GM12891 (cell line): ENCODE measurements around the gene PPARG.
A peak's percentile ranks its signal among the peaks of the same experiment; 100 is the strongest.
"Not testable (repeated sequence)": the region's sequence is repeated elsewhere in the genome, so short reads cannot be mapped to it uniquely, and the experiment has no call there.

Source experiments
- DNase-seq: peaks from one replicate; pipeline ENCODE4 v3.0.0; 2011; ENCODE audit warnings: low spot score; ENCODE audit not compliant: insufficient read length
- FAIRE-seq: peaks from 2 replicates; lab custom pipeline; 2011; peaks lifted over from hg19 to GRCh38; lab: Jason Lieb, UNC
- PAX5 ChIP-seq: IDR thresholded peaks from 2 replicates; pipeline ENCODE4 v1.6.1; 2011; ENCODE audit warnings: low read length, moderate library complexity, mild to moderate bottlenecking; ENCODE audit not compliant: insufficient read depth, severe bottlenecking
- POLR2A ChIP-seq: IDR thresholded peaks from 2 replicates; pipeline ENCODE4 v1.6.1; 2011; ENCODE audit warnings: low read depth, low read length, control low read depth
- POLR2AphosphoS5 ChIP-seq: IDR thresholded peaks from 2 replicates; pipeline ENCODE4 v1.6.1; 2011; ENCODE audit warnings: low read depth, low read length, control low read depth
- POU2F2 ChIP-seq: IDR thresholded peaks from 2 replicates; pipeline ENCODE4 v1.6.1; 2011; ENCODE audit warnings: low read depth, mild to moderate bottlenecking, control low read depth, low read length, moderate library complexity
- SPI1 ChIP-seq: IDR thresholded peaks from 2 replicates; pipeline ENCODE4 v1.6.1; 2011; ENCODE audit warnings: low read depth, low read length, control low read depth
- TAF1 ChIP-seq: IDR thresholded peaks from 2 replicates; pipeline ENCODE4 v1.6.1; 2011; ENCODE audit warnings: low read depth, low read length, control low read depth

PPARG gene

GRCh38 chr3:12384451-12385233 lies 95.8 kb downstream of the PPARG start:
- no peak for TF ChIP-seq TAF1
- no peak for TF ChIP-seq PAX5
- no peak for TF ChIP-seq SPI1
- TF ChIP-seq POLR2A = no peak
- TF ChIP-seq POLR2AphosphoS5 = no peak
- TF ChIP-seq POU2F2 = no peak
- no peak for FAIRE-seq
- no peak for DNase-seq

DNA sequence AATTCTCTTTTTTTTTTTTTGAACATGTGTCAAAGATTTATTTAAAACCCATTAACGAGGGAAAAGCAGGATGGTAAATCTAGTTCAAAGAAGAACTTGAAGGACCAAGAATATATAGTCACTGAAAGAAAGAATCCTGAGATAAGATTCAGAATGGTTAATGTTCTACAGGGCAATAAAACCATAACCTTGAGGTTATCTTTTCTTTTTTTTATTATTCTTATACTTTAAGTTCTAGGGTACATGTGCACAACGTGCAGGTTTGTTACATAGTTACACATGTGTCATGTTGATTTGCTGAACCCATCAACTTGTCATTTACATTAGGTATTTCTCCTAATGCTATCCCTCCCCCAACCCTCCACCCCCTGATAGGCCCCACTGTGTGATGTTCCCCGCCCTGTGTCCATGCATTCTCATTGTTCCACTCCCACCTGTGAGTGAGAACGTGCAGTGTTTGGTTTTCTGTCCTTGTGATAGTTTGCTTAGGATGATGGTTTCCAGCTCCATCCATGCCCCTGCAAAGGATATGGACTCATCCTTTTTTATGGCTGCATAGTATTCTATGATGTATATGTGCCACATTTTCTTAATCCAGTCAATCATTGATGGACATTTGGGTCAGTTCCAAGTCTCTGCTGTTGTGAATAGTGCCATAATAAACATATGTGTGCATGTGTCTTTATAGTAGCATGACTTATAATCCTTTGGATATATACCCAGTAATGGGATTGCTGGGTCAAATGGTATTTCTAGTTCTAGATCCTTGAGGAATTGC lies 97.8 kb downstream of the PPARG start:
- FAIRE-seq, DNase-seq: not testable (repeated sequence)

- FAIRE-seq (no peak), DNase-seq (no peak)
- TF ChIP-seq PAX5 (no peak), TAF1 (no peak), SPI1 (no peak), POLR2AphosphoS5 (no peak), POU2F2 (no peak), POLR2A (no peak)
These were observed 99.3 kb downstream of the PPARG start for GRCh38 chr3:12388185-12388584.

- DNase-seq (no peak), FAIRE-seq (no peak)
- TF ChIP-seq TAF1 (no peak), POLR2AphosphoS5 (no peak), POU2F2 (no peak), POLR2A (no peak)
These were observed 103.4 kb downstream of the PPARG start for GRCh38 chr3:12392101-12392878.

DNA sequence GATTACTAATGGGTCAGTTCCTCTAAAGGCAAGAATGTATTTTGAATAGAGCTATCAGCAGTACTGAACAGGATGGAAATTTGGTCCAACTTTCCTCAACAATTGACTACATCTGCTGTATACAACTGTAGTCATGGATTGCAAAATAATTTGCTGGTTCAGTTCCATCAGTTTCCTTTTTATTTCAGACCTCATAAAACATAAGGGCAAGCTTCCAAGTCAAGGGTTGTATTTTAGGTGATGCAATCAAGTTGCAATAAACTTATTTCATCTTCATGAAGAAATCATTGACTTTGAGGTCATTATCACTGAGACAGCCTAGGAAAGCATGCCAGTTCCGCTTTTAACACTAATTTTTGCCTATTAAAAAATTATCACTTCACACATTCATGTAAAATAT lies 105.0 kb downstream of the PPARG start:
- peak; percentile 9 for FAIRE-seq
- TF ChIP-seq TAF1 (no peak), POU2F2 (no peak), SPI1 (no peak), PAX5 (no peak), POLR2A (no peak), POLR2AphosphoS5 (no peak)
- DNase-seq = no peak

DNA sequence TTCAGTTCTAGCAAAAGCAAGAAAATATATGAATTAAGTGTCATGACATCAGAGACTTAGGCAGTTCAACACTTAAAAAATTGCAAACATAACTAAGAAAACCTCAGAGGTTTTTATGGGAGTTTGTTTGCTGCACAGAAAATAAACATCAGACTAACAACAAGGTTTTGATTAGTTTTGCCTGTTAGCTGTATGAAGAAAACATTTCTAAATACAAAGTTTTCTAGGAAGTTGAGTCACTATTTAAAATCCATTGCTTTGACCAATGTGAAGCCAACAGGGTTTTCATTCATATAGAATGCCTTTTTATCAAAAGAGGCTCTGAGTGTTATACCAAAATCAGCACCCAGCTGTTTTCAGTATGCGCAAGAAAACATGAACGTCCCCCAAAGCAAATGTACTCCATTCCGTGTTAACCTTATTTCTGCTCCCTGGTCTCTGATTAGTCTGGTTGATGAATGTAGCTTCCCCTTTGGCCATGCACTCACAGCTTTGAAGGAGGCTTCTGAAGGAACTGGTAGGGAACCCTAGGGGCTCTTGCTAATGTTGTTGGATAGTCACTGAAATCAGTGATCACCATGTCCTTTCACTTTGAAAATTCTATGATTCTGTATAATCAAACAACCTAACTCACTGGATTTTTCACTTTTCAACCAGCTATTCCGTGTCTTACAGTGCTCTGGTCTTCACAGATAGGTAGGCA lies 105.8 kb downstream of the PPARG start:
- FAIRE-seq (no peak), DNase-seq (no peak)
- TF ChIP-seq POU2F2 (no peak), POLR2A (no peak), POLR2AphosphoS5 (no peak), SPI1 (no peak), TAF1 (no peak), PAX5 (no peak)

GRCh38 chr3:12395349-12396012 lies 106.6 kb downstream of the PPARG start:
- FAIRE-seq = peak; percentile 89
- peak; percentile 32 for TF ChIP-seq SPI1
- no peak for TF ChIP-seq POLR2A
- no peak for TF ChIP-seq POU2F2
- DNase-seq = peak; percentile 25

GRCh38 chr3:12396471-12396870 lies 107.6 kb downstream of the PPARG start:
- no peak for DNase-seq
- FAIRE-seq = no peak
- TF ChIP-seq POLR2AphosphoS5 (no peak), POU2F2 (no peak), POLR2A (no peak), SPI1 (no peak), TAF1 (no peak), PAX5 (no peak)

DNA sequence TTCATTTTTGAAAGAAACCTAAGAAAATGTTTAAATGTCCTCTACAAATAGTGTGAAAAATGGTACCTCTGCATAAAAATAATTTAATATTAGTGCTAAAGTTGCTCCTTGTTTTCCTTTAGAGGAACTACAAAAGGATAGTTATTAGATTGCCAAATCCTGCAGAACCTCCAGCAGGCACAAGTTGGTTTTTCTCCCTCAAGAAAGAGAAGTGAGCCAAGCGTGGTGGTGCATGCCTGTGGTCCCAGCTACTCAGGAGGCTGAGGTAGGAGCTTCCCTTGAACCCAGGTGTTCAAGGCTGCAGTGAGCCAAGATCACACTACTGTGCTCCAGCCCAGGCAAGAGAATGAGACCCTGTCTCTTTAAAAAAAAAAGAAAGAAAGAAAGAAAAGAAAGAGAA lies 110.4 kb downstream of the PPARG start:
- no peak for TF ChIP-seq POLR2AphosphoS5
- TF ChIP-seq SPI1 = no peak
- no peak for TF ChIP-seq POLR2A
- TF ChIP-seq POU2F2 = no peak
- TF ChIP-seq TAF1 = no peak
- TF ChIP-seq PAX5 = no peak
- DNase-seq = no peak
- FAIRE-seq = no peak
